ENCODE measurements around the gene CCDC198. TPM values are rescaled to one million over a fixed set of nuclear protein-coding genes. Genes with fewer than 3 reads are reported as not detected.
A peak's percentile ranks its signal among the peaks of the same experiment; 100 is the strongest.

CCDC198 gene
- total and polyA plus RNA-seq, 2 of the 13 experiments (the other 11 are each of a cell fraction or from before 2014, with no cell fraction given), result 0.69 to 0.95 TPM

DNA sequence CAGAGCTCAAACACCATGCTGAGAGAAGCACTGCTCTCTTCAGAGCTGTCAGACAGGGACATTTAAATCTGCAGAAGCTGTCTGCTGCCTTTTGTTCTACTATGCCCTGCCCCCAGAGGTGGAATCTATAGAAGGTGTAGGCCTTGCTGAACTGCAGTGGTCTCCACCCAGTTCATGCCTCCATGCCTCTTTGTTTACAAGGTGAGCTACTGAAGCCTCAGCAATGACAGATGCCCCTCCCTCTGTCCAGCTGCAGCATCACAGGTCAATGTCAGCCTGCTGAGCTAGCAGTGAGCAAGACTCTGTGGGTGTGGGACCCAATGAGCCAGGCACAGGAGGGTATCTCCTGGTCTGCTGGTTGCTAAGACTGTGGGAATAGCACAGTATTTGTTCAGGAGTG lies 25.4 kb upstream of the CCDC198 start (continued):
- TF ChIP-seq SNAPC4 (CRISPR knock-in tag; IDR thresholded peaks at IDR 0.05) (no peak), FOXA3 (CRISPR knock-in tag; IDR thresholded peaks at IDR 0.05) (peak; percentile 22; the same call in 1 of the 2 replicates)

DNA sequence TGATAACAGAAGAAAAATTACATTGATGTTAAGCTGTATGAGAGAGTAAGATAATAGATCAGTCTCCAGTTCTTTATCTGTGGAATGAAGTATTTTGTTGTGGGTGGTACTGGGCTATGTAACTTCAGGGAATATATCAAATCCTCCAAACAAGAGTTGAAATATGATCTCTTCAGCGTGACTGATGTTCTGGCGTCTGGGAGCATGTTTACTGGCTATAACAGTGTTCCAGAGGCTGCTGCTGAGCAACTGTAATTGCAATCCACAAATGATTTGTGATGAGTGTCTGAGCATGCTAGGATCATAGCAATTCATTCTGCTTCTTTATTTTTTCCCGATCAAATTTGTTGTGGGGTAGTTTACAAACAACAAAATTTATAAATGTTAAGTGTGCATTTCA lies 18.6 kb upstream of the CCDC198 start:
- Histone ChIP-seq H3K27ac (ENCODE audit: extremely low read length, insufficient read depth, low read length) (no peak overlapping the region), H3K4me2 (ENCODE audit: low read depth, low read length) (no peak overlapping the region), H3K4me3 (replicated peaks in 1 of 3; ENCODE audit: insufficient read depth in 1 of 3, low read depth in 2 of 3, low read length in 3 of 3) (no peak overlapping the region), H3K36me3 (replicated peaks in 1 of 2; ENCODE audit: control insufficient read depth in 1 of 2, insufficient read depth in 2 of 2, low read length in 2 of 2) (no peaks in the 10 kb centered on the region), H3K4me1 (ENCODE audit: insufficient read depth, low read length) (no peaks in the 10 kb centered on the region), H3K9ac (ENCODE audit: insufficient read depth, low read depth, low read length) (no peak overlapping the region), H2AFZ (ENCODE audit: low read length) (no peak overlapping the region), H3K79me2 (ENCODE audit: insufficient read depth, low read length) (no peaks in the 10 kb centered on the region), H4K20me1 (ENCODE audit: insufficient read depth, low read length) (no peaks in the 10 kb centered on the region), H3K9me3 (ENCODE audit: low read length) (no peaks in the 10 kb centered on the region), H3K27me3 (ENCODE audit: control insufficient read depth in 1 of 2, insufficient read depth in 2 of 2, low read length in 2 of 2) (no peaks in the 10 kb centered on the region)
- FAIRE-seq, result no peak
- ATAC-seq, result no peak
- no TSS peak for BruUV-seq (replicated peaks)
- ChIA-PET CTCF (ENCODE audit: low intra/inter-chr PET ratio, low total read pairs) (no interaction called here), POLR2A (no interaction called here)
- DNase-seq (ENCODE audit: low spot score), result no peak
- WGBS (ENCODE audit: low lambda C conversion rate), result 2% methylated on average over 3 of the region's 3 CpGs
- in situ Hi-C loops (cut with HindIII; ENCODE audit: extremely low pct_ligation_motif_present, low pct_unique_long_range_greater_than_20kb) (no loop called here), intact Hi-C loops (cut with micrococcal nuclease; ENCODE audit: unreplicated experiment) (no loop called here)
- TF ChIP-seq KAT2B (IDR thresholded peaks at IDR 0.05; ENCODE audit: borderline replicate concordance, low read depth, low read length), result no peak
- no peak for TF ChIP-seq KLF6 (CRISPR knock-in tag; IDR thresholded peaks at IDR 0.05)
- no peak for TF ChIP-seq ZNF781 (CRISPR knock-in tag; IDR thresholded peaks at IDR 0.05; ENCODE audit: borderline replicate concordance, not compliant biosample characterization)
- TF ChIP-seq, protein P1, sequence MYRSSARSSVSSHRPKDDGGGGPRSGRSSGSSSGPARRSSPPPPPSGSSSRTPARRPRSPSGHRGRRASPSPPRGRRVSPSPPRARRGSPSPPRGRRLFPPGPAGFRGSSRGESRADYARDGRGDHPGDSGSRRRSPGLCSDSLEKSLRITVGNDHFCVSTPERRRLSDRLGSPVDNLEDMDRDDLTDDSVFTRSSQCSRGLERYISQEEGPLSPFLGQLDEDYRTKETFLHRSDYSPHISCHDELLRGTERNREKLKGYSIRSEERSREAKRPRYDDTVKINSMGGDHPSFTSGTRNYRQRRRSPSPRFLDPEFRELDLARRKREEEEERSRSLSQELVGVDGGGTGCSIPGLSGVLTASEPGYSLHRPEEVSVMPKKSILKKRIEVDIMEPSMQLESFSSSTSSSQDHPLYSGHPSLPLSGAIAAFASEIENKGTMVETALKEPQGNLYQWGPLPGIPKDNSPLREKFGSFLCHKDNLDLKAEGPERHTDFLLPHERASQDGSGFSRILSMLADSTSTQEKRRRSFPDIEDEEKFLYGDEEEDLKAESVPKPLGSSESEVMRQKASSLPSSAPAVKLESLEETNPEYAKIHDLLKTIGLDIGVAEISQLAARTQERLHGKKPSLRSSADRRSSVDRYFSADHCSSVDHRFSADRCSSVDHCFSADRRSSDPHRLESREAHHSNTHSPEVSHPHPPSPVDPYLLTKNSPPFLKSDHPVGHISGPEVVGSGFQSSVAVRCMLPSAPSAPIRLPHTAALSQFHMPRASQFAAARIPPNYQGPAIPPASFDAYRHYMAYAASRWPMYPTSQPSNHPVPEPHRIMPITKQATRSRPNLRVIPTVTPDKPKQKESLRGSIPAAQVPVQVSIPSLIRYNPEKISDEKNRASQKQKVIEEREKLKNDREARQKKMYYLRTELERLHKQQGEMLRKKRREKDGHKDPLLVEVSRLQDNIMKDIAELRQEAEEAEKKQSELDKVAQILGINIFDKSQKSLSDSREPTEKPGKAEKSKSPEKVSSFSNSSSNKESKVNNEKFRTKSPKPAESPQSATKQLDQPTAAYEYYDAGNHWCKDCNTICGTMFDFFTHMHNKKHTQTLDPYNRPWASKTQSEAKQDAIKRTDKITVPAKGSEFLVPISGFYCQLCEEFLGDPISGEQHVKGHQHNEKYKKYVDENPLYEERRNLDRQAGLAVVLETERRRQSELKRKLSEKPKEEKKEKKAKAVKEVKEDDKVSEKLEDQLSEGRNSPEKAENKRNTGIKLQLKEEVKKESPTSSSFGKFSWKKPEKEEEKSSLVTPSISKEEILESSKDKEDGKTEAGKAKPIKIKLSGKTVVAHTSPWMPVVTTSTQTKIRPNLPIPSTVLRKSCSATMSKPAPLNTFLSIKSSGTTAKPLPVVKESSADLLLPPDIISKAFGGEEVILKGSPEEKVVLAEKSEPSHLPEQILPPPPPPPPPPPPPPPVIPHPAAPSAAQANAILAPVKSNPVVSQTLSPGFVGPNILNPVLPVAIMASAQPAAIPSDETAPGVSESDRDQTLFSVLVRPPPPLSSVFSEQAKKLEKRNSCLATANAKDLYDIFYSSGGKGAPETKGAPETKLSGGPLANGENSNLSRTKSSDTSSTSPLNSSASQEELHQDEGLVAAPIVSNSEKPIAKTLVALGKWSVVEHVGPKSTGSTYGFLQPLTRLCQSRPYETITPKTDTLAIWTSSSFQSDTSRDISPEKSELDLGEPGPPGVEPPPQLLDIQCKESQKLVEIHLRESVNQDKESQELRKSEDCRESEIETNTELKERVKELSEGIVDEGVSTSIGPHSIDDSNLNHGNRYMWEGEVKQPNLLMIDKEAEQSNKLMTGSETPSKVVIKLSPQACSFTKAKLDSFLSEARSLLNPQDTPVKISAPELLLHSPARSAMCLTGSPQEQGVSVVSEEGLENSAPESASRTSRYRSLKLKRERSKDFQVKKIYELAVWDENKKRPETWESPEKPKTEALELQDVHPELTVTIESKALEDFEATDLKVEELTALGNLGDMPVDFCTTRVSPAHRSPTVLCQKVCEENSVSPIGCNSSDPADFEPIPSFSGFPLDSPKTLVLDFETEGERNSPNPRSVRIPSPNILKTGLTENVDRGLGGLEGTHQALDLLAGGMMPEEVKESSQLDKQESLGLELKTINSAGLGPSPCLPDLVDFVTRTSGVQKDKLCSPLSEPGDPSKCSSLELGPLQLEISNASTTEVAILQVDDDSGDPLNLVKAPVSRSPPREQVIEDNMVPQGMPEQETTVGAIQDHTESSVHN (CRISPR knock-in tag; IDR thresholded peaks at IDR 0.05), result no peak
- TF ChIP-seq FOSL1 (CRISPR knock-in tag; IDR thresholded peaks at IDR 0.05; ENCODE audit: borderline replicate concordance), result no peak
- no peak for TF ChIP-seq ZSCAN31 (CRISPR knock-in tag; IDR thresholded peaks at IDR 0.05; ENCODE audit: low read depth)
- TF ChIP-seq NFIC (IDR thresholded peaks at IDR 0.05; ENCODE audit: low read length), result no peak
- no peak for TF ChIP-seq ZNF331 (CRISPR knock-in tag; IDR thresholded peaks at IDR 0.05)
- TF ChIP-seq ZNF563 (CRISPR knock-in tag; IDR thresholded peaks at IDR 0.05), result no peak

Data from HepG2 (cell line).